BE2C (cell line): ENCODE results near the gene ACADL.

ENCODE experiments used
- DNase-seq: peaks from one replicate; pipeline ENCODE4 v3.0.0-alpha.2; 2020
- H3K27me3 ChIP-seq: fragments of 250-450 bp; sonication (Bioruptor Pico); 2 replicates; pipeline ENCODE4 v1.5.1; 2020; ENCODE audit warnings: mild to moderate bottlenecking
- H3K36me3 ChIP-seq: fragments of 250-450 bp; sonication (Bioruptor Pico); 2 replicates; pipeline ENCODE4 v1.5.1; 2020; ENCODE audit warnings: mild to moderate bottlenecking
- H3K4me1 ChIP-seq: fragments of 250-450 bp; sonication (Bioruptor Pico); 2 replicates; pipeline ENCODE4 v1.5.1; 2020
- H3K4me3 ChIP-seq: 2 replicates; pipeline ENCODE4 v1.5.1; 2011; ENCODE audit warnings: low read depth, low read length
- H3K9me3 ChIP-seq: fragments of 250-450 bp; sonication (Bioruptor Pico); 2 replicates; pipeline ENCODE4 v1.5.1; 2020
- TF ChIP-seq, protein P1 (sequence below): IDR thresholded peaks from 2 replicates; pipeline ENCODE4 v1.5.1; 2012; ENCODE audit warnings: mild to moderate bottlenecking, low read depth, low read length

The ACADL gene

DNA sequence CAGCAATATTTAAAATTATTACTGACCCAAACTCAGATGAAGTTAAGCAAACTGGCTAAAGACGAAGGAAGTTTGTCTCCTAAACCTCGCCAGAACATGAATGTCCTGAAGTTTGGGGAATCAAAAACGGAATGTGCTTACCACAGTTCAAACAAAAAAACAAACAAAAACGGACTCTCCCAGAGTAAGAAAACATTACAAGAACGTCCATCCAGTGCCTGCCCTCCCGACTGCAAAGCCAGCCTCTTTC, 55.1 kb downstream of the ACADL start:
- DNase-seq, result no peak
- no peaks in the 10 kb centered on the region; the same call in 1 of the 2 replicates for H3K4me1 ChIP-seq
- H3K9me3 ChIP-seq, result no peaks in the 10 kb centered on the region
- H3K4me3 ChIP-seq, result peak overlapping the region; percentile 71
- TF ChIP-seq, protein P1, sequence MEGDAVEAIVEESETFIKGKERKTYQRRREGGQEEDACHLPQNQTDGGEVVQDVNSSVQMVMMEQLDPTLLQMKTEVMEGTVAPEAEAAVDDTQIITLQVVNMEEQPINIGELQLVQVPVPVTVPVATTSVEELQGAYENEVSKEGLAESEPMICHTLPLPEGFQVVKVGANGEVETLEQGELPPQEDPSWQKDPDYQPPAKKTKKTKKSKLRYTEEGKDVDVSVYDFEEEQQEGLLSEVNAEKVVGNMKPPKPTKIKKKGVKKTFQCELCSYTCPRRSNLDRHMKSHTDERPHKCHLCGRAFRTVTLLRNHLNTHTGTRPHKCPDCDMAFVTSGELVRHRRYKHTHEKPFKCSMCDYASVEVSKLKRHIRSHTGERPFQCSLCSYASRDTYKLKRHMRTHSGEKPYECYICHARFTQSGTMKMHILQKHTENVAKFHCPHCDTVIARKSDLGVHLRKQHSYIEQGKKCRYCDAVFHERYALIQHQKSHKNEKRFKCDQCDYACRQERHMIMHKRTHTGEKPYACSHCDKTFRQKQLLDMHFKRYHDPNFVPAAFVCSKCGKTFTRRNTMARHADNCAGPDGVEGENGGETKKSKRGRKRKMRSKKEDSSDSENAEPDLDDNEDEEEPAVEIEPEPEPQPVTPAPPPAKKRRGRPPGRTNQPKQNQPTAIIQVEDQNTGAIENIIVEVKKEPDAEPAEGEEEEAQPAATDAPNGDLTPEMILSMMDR, result no peak
- no peaks in the 10 kb centered on the region for H3K36me3 ChIP-seq
- H3K27me3 ChIP-seq, result no peaks in the 10 kb centered on the region

DNA sequence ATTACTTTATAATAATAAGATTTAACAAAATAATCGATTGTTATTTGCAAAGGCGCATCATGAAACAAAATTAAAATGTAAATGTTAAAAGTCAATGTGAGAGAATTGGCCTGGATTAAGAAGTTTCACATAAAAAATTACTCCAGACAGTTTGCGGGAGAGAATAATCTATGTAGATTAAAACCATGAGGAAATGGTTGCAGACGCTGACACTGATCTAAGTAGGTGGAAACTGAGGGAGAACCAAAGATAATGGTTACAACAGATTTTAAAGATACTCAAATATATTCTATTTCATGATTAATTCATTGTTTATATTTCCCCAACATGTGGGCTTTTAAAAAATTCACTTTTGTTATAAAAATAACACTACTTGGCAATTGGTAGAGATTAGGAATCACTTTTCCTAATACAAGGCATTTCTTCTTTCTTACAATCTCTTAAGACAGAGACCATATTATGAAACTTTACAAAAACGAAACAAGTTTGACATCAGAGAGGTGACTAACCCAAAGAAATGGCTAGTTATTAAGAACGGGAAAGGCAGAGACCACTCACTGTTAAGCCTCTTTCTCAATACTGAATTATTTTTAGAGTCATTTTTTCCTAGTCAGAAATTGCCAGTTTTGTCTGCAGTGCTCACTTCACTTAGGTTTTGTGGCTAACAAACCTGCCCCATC, 55.6 kb downstream of the ACADL start:
- Histone ChIP-seq H3K4me3 (peak overlapping the region; percentile 71), H3K9me3 (no peaks in the 10 kb centered on the region), H3K27me3 (no peaks in the 10 kb centered on the region), H3K4me1 (no peaks in the 10 kb centered on the region; the same call in 1 of the 2 replicates), H3K36me3 (no peaks in the 10 kb centered on the region)
- no peak for DNase-seq
- TF ChIP-seq, protein P1, result no peak

DNA sequence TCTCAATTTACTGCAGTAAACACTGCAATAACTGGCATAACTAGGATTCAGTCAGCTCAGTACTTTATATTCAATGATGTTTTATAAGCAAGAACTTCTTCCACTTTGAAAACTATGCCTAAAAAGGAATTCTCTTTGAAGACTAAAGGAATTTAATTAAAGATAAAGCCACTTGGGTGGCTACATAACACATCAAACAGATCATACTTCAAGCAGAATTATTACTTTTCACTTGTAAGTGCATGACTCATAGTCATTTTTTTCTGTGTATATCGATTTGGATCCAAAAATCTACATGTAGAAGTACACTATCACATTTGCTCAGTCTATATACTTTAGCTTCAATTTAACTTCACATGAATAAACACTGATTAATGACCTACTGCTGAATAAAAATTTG, 58.0 kb downstream of the ACADL start:
- H3K4me3 ChIP-seq, result no peak overlapping the region
- H3K27me3 ChIP-seq, result no peaks in the 10 kb centered on the region
- DNase-seq, result no peak
- TF ChIP-seq, protein P1, result no peak
- H3K36me3 ChIP-seq, result no peaks in the 10 kb centered on the region
- H3K9me3 ChIP-seq, result no peaks in the 10 kb centered on the region
- H3K4me1 ChIP-seq, result no peaks in the 10 kb centered on the region; the same call in none of the 2 replicates

DNA sequence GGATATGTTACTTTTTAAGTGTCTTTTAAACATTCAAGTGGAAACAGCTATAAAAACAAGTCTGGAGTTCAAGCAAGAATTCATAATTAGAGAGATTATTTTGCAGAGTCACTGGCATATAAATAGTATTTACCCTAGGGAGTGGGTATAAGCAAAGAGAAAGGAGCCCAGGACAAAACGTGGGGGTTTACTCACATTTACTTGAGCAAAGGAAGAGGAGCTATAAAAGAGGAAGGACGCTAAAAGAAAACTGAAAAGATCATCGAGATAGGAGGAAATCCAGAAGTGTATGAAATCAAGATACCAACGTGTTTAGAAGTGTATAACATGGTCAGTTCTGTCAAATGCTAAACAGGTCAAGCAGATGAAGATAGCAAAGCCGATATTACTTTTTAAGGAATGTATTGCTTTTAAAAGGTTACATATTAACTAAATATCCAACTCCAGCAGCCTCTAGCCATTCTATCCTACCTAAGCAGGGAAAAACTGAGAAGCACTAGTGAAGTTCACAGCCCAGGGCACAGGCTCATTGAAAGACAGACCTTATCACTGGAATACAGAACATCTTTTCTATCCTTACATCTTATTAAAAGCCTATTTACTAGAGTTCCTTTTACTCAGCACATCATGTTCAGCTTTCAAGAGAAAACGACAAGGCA, 62.7 kb downstream of the ACADL start:
- H3K4me3 ChIP-seq, result no peak overlapping the region
- TF ChIP-seq, protein P1, result no peak
- no peaks in the 10 kb centered on the region for H3K9me3 ChIP-seq
- H3K27me3 ChIP-seq, result no peaks in the 10 kb centered on the region
- H3K4me1 ChIP-seq, result peaks cover 4% of the 10 kb centered on the region
- DNase-seq, result no peak
- no peaks in the 10 kb centered on the region for H3K36me3 ChIP-seq

DNA sequence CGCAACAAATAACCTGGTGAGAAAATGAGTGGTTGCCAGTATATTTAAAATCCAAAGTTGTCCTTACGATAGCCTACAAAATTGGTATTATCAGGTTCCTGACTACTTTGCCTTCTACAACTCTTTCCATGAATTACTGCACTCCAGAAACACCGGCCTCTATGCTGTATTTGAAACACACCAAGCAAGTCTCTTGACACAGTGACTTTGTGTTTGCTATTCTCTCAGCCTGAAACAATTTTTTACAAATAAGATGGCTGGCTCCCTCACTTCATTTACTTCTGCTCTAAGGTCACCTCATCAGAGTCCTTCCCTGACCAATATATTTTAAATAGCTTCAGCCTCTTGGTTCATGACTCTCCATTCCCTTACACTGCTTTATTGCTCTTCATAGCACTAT, 66.2 kb downstream of the ACADL start:
- H3K36me3 ChIP-seq, result no peaks in the 10 kb centered on the region
- no peaks in the 10 kb centered on the region for H3K9me3 ChIP-seq
- no peaks in the 10 kb centered on the region for H3K27me3 ChIP-seq
- no peak for DNase-seq
- H3K4me3 ChIP-seq, result no peak overlapping the region
- peaks cover 4% of the 10 kb centered on the region for H3K4me1 ChIP-seq
- TF ChIP-seq, protein P1, result no peak

DNA sequence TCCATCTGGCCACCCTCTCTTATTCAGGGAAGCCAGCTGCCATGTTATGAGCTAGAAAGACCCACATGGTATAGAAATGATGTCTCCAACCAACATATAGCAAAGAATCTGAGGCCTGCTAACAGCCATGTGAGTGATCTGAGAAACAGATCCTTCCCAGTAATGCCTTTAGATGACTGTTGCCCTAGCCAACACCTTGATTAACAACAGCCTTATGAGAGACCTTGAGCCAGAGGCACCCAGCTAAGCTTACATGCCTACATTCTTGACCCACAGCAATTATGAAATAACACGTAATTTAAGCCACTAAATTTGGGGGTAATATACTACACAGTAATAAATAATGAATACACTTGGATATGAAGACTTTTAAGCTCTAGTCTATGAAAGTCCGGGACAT, 67.0 kb downstream of the ACADL start:
- TF ChIP-seq, protein P1, result no peak
- Histone ChIP-seq H3K4me3 (no peak overlapping the region), H3K4me1 (peaks cover 4% of the 10 kb centered on the region), H3K9me3 (no peaks in the 10 kb centered on the region), H3K27me3 (no peaks in the 10 kb centered on the region), H3K36me3 (no peaks in the 10 kb centered on the region)
- DNase-seq, result no peak
